Immature natural killer cell (primary cell): Measurements from ENCODE around the gene DDX10. TPM values are rescaled to one million over a fixed set of nuclear protein-coding genes. Genes with fewer than 3 reads are reported as not detected.

Source experiments
- DNase-seq, 3 donors: peaks; one replicate each; pipeline ENCODE4 v3.0.0; 2022; ENCODE audit warnings: mixed read lengths in 1 of 3
- H3K27ac Mint-ChIP-seq, 6 donors: one replicate each; pipeline ENCODE4 v1.8.0; 2020; ENCODE audit warnings: mixed read lengths in 6 of 6, mild to moderate bottlenecking in 5 of 6, inconsistent platforms in 4 of 6, moderate library complexity in 3 of 6
- H3K27me3 Mint-ChIP-seq, 3 donors: one replicate each; pipeline ENCODE4 v1.8.0; 2020 to 2021; ENCODE audit warnings: low read depth in 3 of 3, mild to moderate bottlenecking in 3 of 3, mixed read lengths in 3 of 3, moderate library complexity in 3 of 3, inconsistent platforms in 1 of 3
- H3K36me3 Mint-ChIP-seq, 3 donors: one replicate each; pipeline ENCODE4 v1.8.0; 2020; ENCODE audit warnings: mixed read lengths in 3 of 3, inconsistent platforms in 2 of 3, mild to moderate bottlenecking in 2 of 3
- H3K4me1 Mint-ChIP-seq, 2 donors: one replicate each; pipeline ENCODE4 v1.8.0; 2020; ENCODE audit warnings: inconsistent platforms in 2 of 2, mild to moderate bottlenecking in 2 of 2, mixed read lengths in 2 of 2, moderate library complexity in 1 of 2
- H3K4me3 Mint-ChIP-seq, 5 donors: one replicate each; pipeline ENCODE4 v1.8.0; 2020; ENCODE audit warnings: mild to moderate bottlenecking in 5 of 5, mixed read lengths in 5 of 5, inconsistent platforms in 3 of 5, moderate library complexity in 3 of 5
- H3K9me3 Mint-ChIP-seq, 6 donors: one replicate each; pipeline ENCODE4 v1.8.0; 2020; ENCODE audit warnings: mild to moderate bottlenecking in 6 of 6, mixed read lengths in 6 of 6, inconsistent platforms in 4 of 6, moderate library complexity in 3 of 6
- polyA plus RNA-seq, 3 donors: library from polyadenylated mRNA; unstranded; fragments of 300-500 nt; fragmentation: Illumina TruSeq; gene quantifications; one replicate each; pipeline ENCODE4 v1.2.3, GENCODE V29; 2021

The DDX10 gene
- polyA plus RNA-seq, 3 donors from 2014 or later, result 11.8 to 17.2 (median 16.4) TPM

DNA sequence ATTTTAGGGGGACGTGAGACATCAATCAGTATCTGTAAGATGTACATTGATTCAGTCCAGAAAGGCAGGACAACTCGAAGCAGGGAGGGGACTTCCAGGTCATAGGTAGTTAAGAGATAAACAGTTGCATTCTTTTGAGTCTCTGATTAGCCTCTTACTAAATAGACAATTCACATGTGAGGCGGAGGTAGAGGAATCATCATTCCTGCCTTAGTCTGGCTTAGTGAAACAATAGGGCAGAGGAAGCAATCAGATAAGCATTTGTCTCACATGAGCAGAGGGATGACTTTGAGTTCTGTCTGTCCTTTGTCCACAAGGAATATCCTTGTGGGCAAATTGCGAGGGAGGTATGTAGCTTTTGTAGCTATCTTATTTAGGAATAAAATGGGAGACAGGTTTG is 248.3 kb downstream of the DDX10 start:
- no peak for DNase-seq
- Mint-ChIP-seq H3K27ac (no peak overlapping the region), H3K36me3 (peaks cover 9 to 15% (median 13%) of the 10 kb centered on the region in 3 donors), H3K27me3 (peaks cover 0 to 2% (median 0%) of the 10 kb centered on the region in 3 donors), H3K4me1 (peaks cover 0 to 3% of the 10 kb centered on the region in 2 donors), H3K9me3 (no peaks in the 10 kb centered on the region), H3K4me3 (no peak overlapping the region)

GRCh38 chr11:108914211-108914610 is 249.3 kb downstream of the DDX10 start:
- Mint-ChIP-seq H3K27ac (no peak overlapping the region), H3K36me3 (peaks cover 12 to 19% (median 17%) of the 10 kb centered on the region in 3 donors), H3K9me3 (no peaks in the 10 kb centered on the region), H3K27me3 (no peaks in the 10 kb centered on the region), H3K4me3 (no peak overlapping the region), H3K4me1 (peaks cover 0 to 3% of the 10 kb centered on the region in 2 donors)
- no peak for DNase-seq

- Mint-ChIP-seq H3K27me3 (no peaks in the 10 kb centered on the region), H3K4me3 (no peak overlapping the region), H3K27ac (no peak overlapping the region), H3K4me1 (peaks cover 0 to 3% of the 10 kb centered on the region in 2 donors), H3K9me3 (no peaks in the 10 kb centered on the region), H3K36me3 (peaks cover 14 to 23% (median 19%) of the 10 kb centered on the region in 3 donors)
- no peak for DNase-seq
Observed at GRCh38 chr11:108914981-108915380, 250.1 kb downstream of the DDX10 start.

DNA sequence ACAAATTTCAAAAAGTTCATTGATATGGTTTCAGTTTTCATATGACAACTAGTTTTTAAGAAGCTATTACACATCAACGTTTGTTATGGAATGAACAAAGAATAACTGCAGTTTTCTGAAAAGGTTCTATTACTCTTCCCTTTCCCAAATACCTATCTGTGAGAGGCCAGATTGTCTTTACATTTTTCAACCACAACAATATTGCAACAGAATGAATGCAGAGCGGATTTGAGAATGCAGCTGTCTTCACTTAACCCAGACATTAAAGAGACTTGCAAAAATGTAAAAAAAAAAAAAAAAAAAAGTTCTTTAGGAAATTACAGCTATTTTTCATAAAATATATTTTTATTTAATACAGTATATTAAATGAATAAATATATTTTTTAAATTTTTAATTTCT is 250.8 kb downstream of the DDX10 start:
- Mint-ChIP-seq H3K27me3 (no peaks in the 10 kb centered on the region), H3K9me3 (no peaks in the 10 kb centered on the region), H3K36me3 (peaks cover 19 to 24% (median 21%) of the 10 kb centered on the region in 3 donors), H3K27ac (no peak overlapping the region), H3K4me3 (no peak overlapping the region), H3K4me1 (peaks cover 0 to 1% of the 10 kb centered on the region in 2 donors)
- DNase-seq, result no peak

- H3K27me3 Mint-ChIP-seq, result no peaks in the 10 kb centered on the region
- H3K36me3 Mint-ChIP-seq, result peaks cover 19 to 24% (median 21%) of the 10 kb centered on the region in 3 donors
- H3K4me1 Mint-ChIP-seq, result no peaks in the 10 kb centered on the region
- no peak for DNase-seq
- H3K9me3 Mint-ChIP-seq, result no peaks in the 10 kb centered on the region
- H3K27ac Mint-ChIP-seq, result no peak overlapping the region
- H3K4me3 Mint-ChIP-seq, result no peak overlapping the region
Observed at GRCh38 chr11:108916290-108916689, 251.4 kb downstream of the DDX10 start.

DNA sequence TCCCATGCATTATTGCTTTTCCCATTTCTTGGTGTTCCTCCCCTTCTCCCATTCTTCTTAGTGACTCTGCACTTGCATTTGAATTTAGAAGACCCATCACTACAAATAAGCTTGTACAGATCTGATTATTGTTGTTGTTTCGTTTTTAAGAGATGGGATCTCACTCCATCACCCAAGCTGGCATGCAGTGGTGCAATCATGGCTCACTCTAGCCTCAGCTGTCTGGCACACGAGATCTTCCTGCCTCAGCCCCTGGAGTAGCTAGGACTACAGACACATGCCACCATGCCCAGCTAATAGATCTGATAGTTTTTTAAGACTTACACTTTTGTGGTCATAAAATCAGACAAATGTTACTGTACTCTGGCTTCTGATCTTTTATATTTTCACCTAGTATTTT is 252.1 kb downstream of the DDX10 start:
- no peak for DNase-seq
- Mint-ChIP-seq H3K4me1 (no peaks in the 10 kb centered on the region), H3K27me3 (no peaks in the 10 kb centered on the region), H3K36me3 (peaks cover 19 to 24% (median 21%) of the 10 kb centered on the region in 3 donors), H3K27ac (no peak overlapping the region), H3K4me3 (no peak overlapping the region), H3K9me3 (no peaks in the 10 kb centered on the region)

DNA sequence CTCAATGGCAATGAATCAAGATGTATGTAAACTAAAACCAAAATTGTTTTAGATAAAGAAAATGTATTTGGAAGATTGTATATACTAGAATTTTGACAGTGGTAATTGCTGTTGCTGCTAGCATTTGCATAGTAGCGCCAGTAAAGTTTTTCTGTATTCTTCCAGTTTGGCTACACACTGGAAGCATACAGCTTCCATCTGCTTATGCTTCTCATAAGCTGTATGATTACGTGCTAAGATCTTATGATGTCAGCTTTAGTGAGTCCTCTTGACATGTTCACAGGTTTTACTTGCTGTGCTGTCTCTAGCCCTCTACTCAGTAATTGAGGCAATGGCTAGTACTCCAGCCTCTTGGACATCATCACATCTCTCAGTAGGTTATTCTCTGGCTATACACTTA is 256.3 kb downstream of the DDX10 start:
- Mint-ChIP-seq H3K4me3 (no peak overlapping the region), H3K27ac (no peak overlapping the region), H3K4me1 (no peaks in the 10 kb centered on the region), H3K36me3 (peaks cover 18 to 24% (median 19%) of the 10 kb centered on the region in 3 donors), H3K9me3 (no peaks in the 10 kb centered on the region), H3K27me3 (no peaks in the 10 kb centered on the region)
- no peak for DNase-seq

DNA sequence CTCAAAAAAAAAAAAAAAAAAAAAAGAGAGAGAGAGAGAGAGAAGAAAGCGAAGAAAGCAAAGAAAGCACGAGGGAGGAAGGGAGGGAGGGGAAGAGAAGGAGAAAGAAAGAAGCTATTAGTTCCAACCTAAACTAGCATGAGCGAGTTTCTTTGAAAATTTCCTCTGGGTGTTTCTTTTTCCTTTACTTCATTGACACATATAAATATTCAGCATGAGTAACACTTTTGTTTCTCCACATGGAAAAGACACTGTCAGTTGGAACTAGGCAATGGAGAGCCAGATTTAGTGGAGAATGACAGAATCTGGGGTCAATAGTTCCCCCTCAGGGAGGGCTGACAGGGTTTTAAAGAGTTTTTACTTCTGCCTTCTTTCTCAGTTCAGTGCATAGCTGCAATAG is 257.4 kb downstream of the DDX10 start:
- Mint-ChIP-seq H3K4me1 (peaks cover 0 to 1% of the 10 kb centered on the region in 2 donors), H3K9me3 (no peaks in the 10 kb centered on the region), H3K27ac (no peak overlapping the region), H3K4me3 (no peak overlapping the region), H3K27me3 (no peaks in the 10 kb centered on the region), H3K36me3 (peaks cover 14 to 18% (median 15%) of the 10 kb centered on the region in 3 donors)
- DNase-seq, result no peak

DNA sequence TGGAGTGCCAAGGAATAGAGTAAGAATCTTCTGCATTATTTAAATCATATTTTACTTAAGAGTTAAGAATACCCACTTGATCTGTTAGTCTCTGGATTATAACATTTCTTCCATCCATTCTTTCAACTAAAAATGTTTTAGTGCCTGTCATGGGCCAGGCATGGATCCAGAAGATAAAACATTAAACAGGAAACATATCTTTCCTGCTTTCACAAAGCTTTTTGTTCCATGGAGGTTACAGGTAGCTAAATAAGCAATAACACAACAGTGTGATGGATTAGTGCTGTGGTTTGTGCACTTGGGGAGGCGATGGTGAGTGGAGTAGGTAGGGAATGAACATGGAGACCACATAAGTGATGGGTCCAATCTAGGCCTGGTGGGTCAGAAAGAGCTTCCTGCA is 258.5 kb downstream of the DDX10 start:
- H3K4me1 Mint-ChIP-seq, result peaks cover 7 to 10% of the 10 kb centered on the region in 2 donors
- DNase-seq, result no peak
- no peak overlapping the region for H3K4me3 Mint-ChIP-seq
- H3K36me3 Mint-ChIP-seq, result peaks cover 8 to 13% (median 10%) of the 10 kb centered on the region in 3 donors
- peak overlapping the region in 1 of 6 donors; percentile 18 for H3K27ac Mint-ChIP-seq
- H3K27me3 Mint-ChIP-seq, result no peaks in the 10 kb centered on the region
- no peaks in the 10 kb centered on the region for H3K9me3 Mint-ChIP-seq

- H3K4me3 Mint-ChIP-seq, result no peak overlapping the region
- H3K27me3 Mint-ChIP-seq, result peaks cover 0 to 3% (median 0%) of the 10 kb centered on the region in 3 donors
- DNase-seq, result no peak
- peaks cover 9 to 10% of the 10 kb centered on the region in 2 donors for H3K4me1 Mint-ChIP-seq
- H3K9me3 Mint-ChIP-seq, result no peaks in the 10 kb centered on the region
- peaks cover 0 to 4% (median 0%) of the 10 kb centered on the region in 3 donors for H3K36me3 Mint-ChIP-seq
- H3K27ac Mint-ChIP-seq, result no peak overlapping the region
Observed at GRCh38 chr11:108926171-108926840, 261.4 kb downstream of the DDX10 start.

GRCh38 chr11:108926841-108927577 is 262.1 kb downstream of the DDX10 start:
- H3K36me3 Mint-ChIP-seq, result peaks cover 0 to 4% (median 0%) of the 10 kb centered on the region in 3 donors
- DNase-seq, result no peak
- no peak overlapping the region for H3K4me3 Mint-ChIP-seq
- H3K4me1 Mint-ChIP-seq, result peaks cover 9 to 10% of the 10 kb centered on the region in 2 donors
- peaks cover 0 to 3% (median 0%) of the 10 kb centered on the region in 3 donors for H3K27me3 Mint-ChIP-seq
- no peaks in the 10 kb centered on the region for H3K9me3 Mint-ChIP-seq
- H3K27ac Mint-ChIP-seq, result no peak overlapping the region

GRCh38 chr11:108927791-108928545 is 263.1 kb downstream of the DDX10 start:
- H3K4me1 Mint-ChIP-seq, result peaks cover 9 to 10% of the 10 kb centered on the region in 2 donors
- peaks cover 0 to 4% (median 3%) of the 10 kb centered on the region in 3 donors for H3K36me3 Mint-ChIP-seq
- H3K27me3 Mint-ChIP-seq, result peaks cover 0 to 3% (median 0%) of the 10 kb centered on the region in 3 donors
- no peak overlapping the region for H3K27ac Mint-ChIP-seq
- no peak overlapping the region for H3K4me3 Mint-ChIP-seq
- H3K9me3 Mint-ChIP-seq, result no peaks in the 10 kb centered on the region
- no peak for DNase-seq

DNA sequence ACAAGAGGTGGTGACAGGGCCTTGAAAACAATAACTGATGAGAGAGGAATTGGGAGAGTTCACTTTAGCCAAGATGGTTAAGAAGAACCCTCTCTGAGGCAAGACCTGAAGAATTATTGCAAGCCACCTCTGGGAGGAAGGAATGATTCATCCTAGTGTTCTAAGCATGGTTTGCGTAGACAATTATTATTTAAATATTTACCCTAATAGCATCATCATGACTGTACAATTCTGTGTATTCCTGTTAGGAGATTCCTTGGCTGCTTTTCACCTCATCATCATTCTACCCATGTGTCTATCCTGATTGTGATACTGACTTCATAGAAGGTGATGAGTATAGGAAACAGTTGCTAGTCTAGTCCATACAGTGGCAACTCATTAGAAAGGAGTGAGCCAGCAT is 264.4 kb downstream of the DDX10 start:
- Mint-ChIP-seq H3K27me3 (peaks cover 0 to 3% (median 0%) of the 10 kb centered on the region in 3 donors), H3K27ac (no peak overlapping the region), H3K36me3 (peaks cover 0 to 10% (median 3%) of the 10 kb centered on the region in 3 donors), H3K4me1 (peaks cover 9 to 10% of the 10 kb centered on the region in 2 donors), H3K9me3 (no peaks in the 10 kb centered on the region), H3K4me3 (no peak overlapping the region)
- no peak for DNase-seq

DNA sequence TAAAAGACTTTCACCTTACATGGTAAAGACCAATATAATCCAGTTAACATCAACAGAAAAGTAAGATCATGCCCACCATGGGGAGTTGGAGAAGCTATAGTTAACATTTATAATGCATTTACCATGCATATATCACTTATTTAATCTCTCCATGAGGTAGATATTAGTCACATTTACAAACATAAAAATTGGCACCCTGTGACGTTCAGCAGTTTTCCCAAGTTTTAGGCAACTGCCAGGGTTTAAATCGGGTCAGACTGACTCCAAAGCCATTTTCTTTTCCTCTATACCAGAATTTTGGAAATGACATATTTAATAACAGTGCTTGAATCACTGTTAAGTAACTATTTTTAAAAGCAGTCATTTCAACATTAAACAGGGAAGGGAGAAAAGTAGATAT is 266.3 kb downstream of the DDX10 start:
- H3K4me3 Mint-ChIP-seq, result no peak overlapping the region
- H3K4me1 Mint-ChIP-seq, result peaks cover 9 to 10% of the 10 kb centered on the region in 2 donors
- no peak overlapping the region for H3K27ac Mint-ChIP-seq
- DNase-seq, result no peak
- peaks cover 0 to 12% (median 3%) of the 10 kb centered on the region in 3 donors for H3K36me3 Mint-ChIP-seq
- H3K9me3 Mint-ChIP-seq, result no peaks in the 10 kb centered on the region
- peaks cover 0 to 3% (median 0%) of the 10 kb centered on the region in 3 donors for H3K27me3 Mint-ChIP-seq
